ENCODE data around the gene RPS6KA2. TPM values are rescaled to one million over a fixed set of nuclear protein-coding genes. Genes with fewer than 3 reads are reported as not detected.

The RPS6KA2 gene
- total RNA-seq, 3 donors from 2014 or later (not counting 1 experiment from before 2014, with no cell fraction given): 2.8 to 4.5 (median 2.9) TPM

- no peak overlapping the region for H3K27ac ChIP-seq (ENCODE audit: low read length)
- H3K36me3 Mint-ChIP-seq: no peaks in the 10 kb centered on the region
- H3K4me1 ChIP-seq (ENCODE audit: control insufficient read depth, insufficient read depth, low read length): peaks cover 5% of the 10 kb centered on the region
- intact Hi-C loops (cut with micrococcal nuclease): no loop called here
- 88% methylated on average over 3 of the region's 3 CpGs for WGBS (ENCODE audit: insufficient coverage)
- H3K9me3 ChIP-seq (ENCODE audit: control insufficient read depth, insufficient read depth, low read length): no peaks in the 10 kb centered on the region
- no peak overlapping the region for H3K4me3 Mint-ChIP-seq
- H3K4me1 Mint-ChIP-seq: peaks cover 0 to 16% of the 10 kb centered on the region in 2 donors
- H3K27me3 ChIP-seq (ENCODE audit: control insufficient read depth, insufficient read depth, low read length): no peaks in the 10 kb centered on the region
- TF ChIP-seq CTCF (IDR thresholded peaks at IDR 0.05): no peak
- no peak overlapping the region for H3K4me3 ChIP-seq (ENCODE audit: low read length)
- H3K27ac Mint-ChIP-seq: no peak overlapping the region
- DNase-seq (no peak), ATAC-seq (no peak)
- no peaks in the 10 kb centered on the region for H3K9me3 Mint-ChIP-seq
- peaks cover 6 to 11% of the 10 kb centered on the region in 2 donors for H3K27me3 Mint-ChIP-seq (ENCODE audit: low read depth in 2 of 2)
- H3K36me3 ChIP-seq (ENCODE audit: control insufficient read depth, insufficient read depth, low read length): no peaks in the 10 kb centered on the region
These were observed 228.7 kb downstream of the RPS6KA2 start for GRCh38 chr6:166398348-166398747.

GRCh38 chr6:166397849-166398248, 229.2 kb downstream of the RPS6KA2 start:
- Histone ChIP-seq H3K4me1 (ENCODE audit: control insufficient read depth, insufficient read depth, low read length) (peaks cover 5% of the 10 kb centered on the region), H3K4me3 (ENCODE audit: low read length) (no peak overlapping the region), H3K36me3 (ENCODE audit: control insufficient read depth, insufficient read depth, low read length) (no peaks in the 10 kb centered on the region), H3K27me3 (ENCODE audit: control insufficient read depth, insufficient read depth, low read length) (no peaks in the 10 kb centered on the region), H3K27ac (ENCODE audit: low read length) (no peak overlapping the region), H3K9me3 (ENCODE audit: control insufficient read depth, insufficient read depth, low read length) (no peaks in the 10 kb centered on the region)
- H3K36me3 Mint-ChIP-seq: no peaks in the 10 kb centered on the region
- no peak for ATAC-seq
- no peak for DNase-seq
- H3K4me3 Mint-ChIP-seq: no peak overlapping the region
- H3K4me1 Mint-ChIP-seq: peaks cover 0 to 12% of the 10 kb centered on the region in 2 donors
- 90% methylated on average over 4 of the region's 4 CpGs for WGBS (ENCODE audit: insufficient coverage)
- H3K9me3 Mint-ChIP-seq: no peaks in the 10 kb centered on the region
- no peak for TF ChIP-seq CTCF (IDR thresholded peaks at IDR 0.05)
- peaks cover 6 to 14% of the 10 kb centered on the region in 2 donors for H3K27me3 Mint-ChIP-seq (ENCODE audit: low read depth in 2 of 2)
- H3K27ac Mint-ChIP-seq: no peak overlapping the region
- intact Hi-C loops (cut with micrococcal nuclease): no loop called here

GRCh38 chr6:166395778-166396177, 231.3 kb downstream of the RPS6KA2 start:
- DNase-seq (no peak), ATAC-seq (no peak)
- Mint-ChIP-seq H3K4me1 (peaks cover 0 to 8% of the 10 kb centered on the region in 2 donors), H3K27me3 (ENCODE audit: low read depth in 2 of 2) (peaks cover 10 to 20% of the 10 kb centered on the region in 2 donors), H3K9me3 (no peaks in the 10 kb centered on the region), H3K36me3 (no peaks in the 10 kb centered on the region), H3K4me3 (no peak overlapping the region), H3K27ac (no peak overlapping the region)
- Histone ChIP-seq H3K4me1 (ENCODE audit: control insufficient read depth, insufficient read depth, low read length) (peaks cover 2% of the 10 kb centered on the region), H3K4me3 (ENCODE audit: low read length) (no peak overlapping the region), H3K27ac (ENCODE audit: low read length) (no peak overlapping the region), H3K9me3 (ENCODE audit: control insufficient read depth, insufficient read depth, low read length) (no peaks in the 10 kb centered on the region), H3K27me3 (ENCODE audit: control insufficient read depth, insufficient read depth, low read length) (no peaks in the 10 kb centered on the region), H3K36me3 (ENCODE audit: control insufficient read depth, insufficient read depth, low read length) (no peaks in the 10 kb centered on the region)
- intact Hi-C loops (cut with micrococcal nuclease): no loop called here
- 91% methylated on average over 6 of the region's 6 CpGs for WGBS (ENCODE audit: insufficient coverage)
- TF ChIP-seq CTCF (IDR thresholded peaks at IDR 0.05): no peak

- TF ChIP-seq CTCF (IDR thresholded peaks at IDR 0.05): no peak
- intact Hi-C loops (cut with micrococcal nuclease): no loop called here
- H3K27me3 ChIP-seq (ENCODE audit: control insufficient read depth, insufficient read depth, low read length): no peaks in the 10 kb centered on the region
- Mint-ChIP-seq H3K4me3 (no peak overlapping the region), H3K9me3 (no peaks in the 10 kb centered on the region), H3K4me1 (peaks cover 0 to 5% of the 10 kb centered on the region in 2 donors), H3K36me3 (no peaks in the 10 kb centered on the region), H3K27ac (no peak overlapping the region), H3K27me3 (ENCODE audit: low read depth in 2 of 2) (peaks cover 14 to 20% of the 10 kb centered on the region in 2 donors)
- H3K27ac ChIP-seq (ENCODE audit: low read length): no peak overlapping the region
- no peaks in the 10 kb centered on the region for H3K36me3 ChIP-seq (ENCODE audit: control insufficient read depth, insufficient read depth, low read length)
- H3K4me3 ChIP-seq (ENCODE audit: low read length): no peak overlapping the region
- no peak for ATAC-seq
- WGBS (ENCODE audit: insufficient coverage): 88% methylated on average over 6 of the region's 6 CpGs
- H3K9me3 ChIP-seq (ENCODE audit: control insufficient read depth, insufficient read depth, low read length): no peaks in the 10 kb centered on the region
- DNase-seq: no peak
- H3K4me1 ChIP-seq (ENCODE audit: control insufficient read depth, insufficient read depth, low read length): no peaks in the 10 kb centered on the region
These were observed 231.7 kb downstream of the RPS6KA2 start for GRCh38 chr6:166395351-166395750.

All from natural killer cell (primary cell).